ENCODE results near the gene GPR179.

Gene GPR179

GRCh38 chr17:38353668-38354067 is 9.9 kb upstream of the GPR179 start:
- no peak overlapping the region for H2AFZ ChIP-seq (ENCODE audit: low read depth, low read length)
- H3K4me3 ChIP-seq (ENCODE audit: low read length) = no peak overlapping the region
- peaks cover 36% of the 10 kb centered on the region for H3K4me1 ChIP-seq (ENCODE audit: insufficient read depth, low read length)
- H3K9me3 ChIP-seq (ENCODE audit: low read length) = no peaks in the 10 kb centered on the region
- H3K27me3 ChIP-seq (ENCODE audit: insufficient read depth, low read length) = no peaks in the 10 kb centered on the region
- no peaks in the 10 kb centered on the region for H3K36me3 ChIP-seq (ENCODE audit: insufficient read depth, low read length)

- peaks cover 36% of the 10 kb centered on the region for H3K4me1 ChIP-seq (ENCODE audit: insufficient read depth, low read length)
- H3K36me3 ChIP-seq (ENCODE audit: insufficient read depth, low read length) = no peaks in the 10 kb centered on the region
- peak overlapping the region; percentile 86 for H3K4me3 ChIP-seq (ENCODE audit: low read length)
- no peaks in the 10 kb centered on the region for H3K9me3 ChIP-seq (ENCODE audit: low read length)
- H3K27me3 ChIP-seq (ENCODE audit: insufficient read depth, low read length) = no peaks in the 10 kb centered on the region
- H2AFZ ChIP-seq (ENCODE audit: low read depth, low read length) = no peak overlapping the region
Observed at GRCh38 chr17:38353086-38353604, 9.4 kb upstream of the GPR179 start.

GRCh38 chr17:38352245-38353085 is 8.7 kb upstream of the GPR179 start:
- no peaks in the 10 kb centered on the region for H3K27me3 ChIP-seq (ENCODE audit: insufficient read depth, low read length)
- peaks cover 29% of the 10 kb centered on the region for H3K4me1 ChIP-seq (ENCODE audit: insufficient read depth, low read length)
- H3K4me3 ChIP-seq (ENCODE audit: low read length) = peak overlapping the region; percentile 86
- H2AFZ ChIP-seq (ENCODE audit: low read depth, low read length) = no peak overlapping the region
- no peaks in the 10 kb centered on the region for H3K36me3 ChIP-seq (ENCODE audit: insufficient read depth, low read length)
- H3K9me3 ChIP-seq (ENCODE audit: low read length) = no peaks in the 10 kb centered on the region

GRCh38 chr17:38351412-38352222 is 7.9 kb upstream of the GPR179 start, which contains the start of gene SOCS7:
SOCS7 (plus strand) TSS chr17:38351844; CDS start chr17:38352053, 209 bp downstream.
- peak within 1 kb of the TSS; percentile 65 for H2AFZ ChIP-seq (ENCODE audit: low read depth, low read length)
- H3K27me3 ChIP-seq (ENCODE audit: insufficient read depth, low read length) = no peaks in the 10 kb centered on the region
- H3K4me1 ChIP-seq (ENCODE audit: insufficient read depth, low read length) = peaks cover 28% of the 10 kb centered on the region
- no peaks in the 10 kb centered on the region for H3K36me3 ChIP-seq (ENCODE audit: insufficient read depth, low read length)
- H3K4me3 ChIP-seq (ENCODE audit: low read length) = peak within 1 kb of the TSS; percentile 86
- H3K9me3 ChIP-seq (ENCODE audit: low read length) = no peaks in the 10 kb centered on the region

DNA sequence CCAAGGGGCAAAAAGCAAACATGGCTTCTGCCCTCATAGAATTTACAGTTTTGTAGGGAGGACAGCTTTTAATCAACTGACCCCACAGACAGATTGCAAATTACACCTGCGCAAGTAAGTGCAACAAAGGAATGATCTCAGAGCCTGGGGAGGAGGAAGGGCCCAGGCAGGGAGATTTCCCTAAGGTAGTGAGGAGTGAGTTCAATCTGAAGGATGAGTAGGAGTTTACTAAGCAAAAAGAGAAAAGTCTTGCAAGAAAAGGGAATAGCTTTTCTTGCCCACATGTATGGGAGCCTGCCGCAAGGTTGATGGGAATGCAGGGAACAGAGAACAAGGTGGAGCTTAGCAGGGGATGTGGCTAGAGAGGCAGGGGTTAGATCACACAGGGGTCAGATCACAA is 6.3 kb upstream of the GPR179 start:
- H2AFZ ChIP-seq (ENCODE audit: low read depth, low read length) = no peak overlapping the region

GRCh38 chr17:38349097-38349730 is 5.5 kb upstream of the GPR179 start:
- no peaks in the 10 kb centered on the region for H3K27me3 ChIP-seq (ENCODE audit: insufficient read depth, low read length)
- no peak overlapping the region for H3K4me3 ChIP-seq (ENCODE audit: low read length)
- H3K4me1 ChIP-seq (ENCODE audit: insufficient read depth, low read length) = peaks cover 18% of the 10 kb centered on the region

More for the DNA sequence above, 6.3 kb upstream of the GPR179 start:
- Histone ChIP-seq H3K4me3 (ENCODE audit: low read length) (no peak overlapping the region), H3K4me1 (ENCODE audit: insufficient read depth, low read length) (peaks cover 26% of the 10 kb centered on the region), H3K27me3 (ENCODE audit: insufficient read depth, low read length) (no peaks in the 10 kb centered on the region), H3K36me3 (ENCODE audit: insufficient read depth, low read length) (no peaks in the 10 kb centered on the region), H3K9me3 (ENCODE audit: low read length) (no peaks in the 10 kb centered on the region)

GRCh38 chr17:38345743-38346142 is 2.0 kb upstream of the GPR179 start:
- H3K36me3 ChIP-seq (ENCODE audit: insufficient read depth, low read length) = no peaks in the 10 kb centered on the region
- peaks cover 10% of the 10 kb centered on the region for H3K4me1 ChIP-seq (ENCODE audit: insufficient read depth, low read length)
- no peaks in the 10 kb centered on the region for H3K9me3 ChIP-seq (ENCODE audit: low read length)
- no peak overlapping the region for H2AFZ ChIP-seq (ENCODE audit: low read depth, low read length)
- H3K4me3 ChIP-seq (ENCODE audit: low read length) = no peak overlapping the region
- no peaks in the 10 kb centered on the region for H3K27me3 ChIP-seq (ENCODE audit: insufficient read depth, low read length)

More at GRCh38 chr17:38349097-38349730, 5.5 kb upstream of the GPR179 start:
- H2AFZ ChIP-seq (ENCODE audit: low read depth, low read length) = no peak overlapping the region
- H3K9me3 ChIP-seq (ENCODE audit: low read length) = no peaks in the 10 kb centered on the region
- no peaks in the 10 kb centered on the region for H3K36me3 ChIP-seq (ENCODE audit: insufficient read depth, low read length)

GRCh38 chr17:38344420-38344745 is 627 bp upstream of the GPR179 start:
- no peaks in the 10 kb centered on the region for H3K27me3 ChIP-seq (ENCODE audit: insufficient read depth, low read length)
- H3K36me3 ChIP-seq (ENCODE audit: insufficient read depth, low read length) = no peaks in the 10 kb centered on the region
- H3K4me1 ChIP-seq (ENCODE audit: insufficient read depth, low read length) = peaks cover 7% of the 10 kb centered on the region
- H3K4me3 ChIP-seq (ENCODE audit: low read length) = no peak overlapping the region
- H3K9me3 ChIP-seq (ENCODE audit: low read length) = no peaks in the 10 kb centered on the region
- H2AFZ ChIP-seq (ENCODE audit: low read depth, low read length) = no peak overlapping the region

- H2AFZ ChIP-seq (ENCODE audit: low read depth, low read length) = no peak overlapping the region
- peaks cover under 1% of the 10 kb centered on the region for H3K27me3 ChIP-seq (ENCODE audit: insufficient read depth, low read length)
- H3K4me3 ChIP-seq (ENCODE audit: low read length) = no peak overlapping the region
- H3K4me1 ChIP-seq (ENCODE audit: insufficient read depth, low read length) = peaks cover 7% of the 10 kb centered on the region
- no peaks in the 10 kb centered on the region for H3K36me3 ChIP-seq (ENCODE audit: insufficient read depth, low read length)
- no peaks in the 10 kb centered on the region for H3K9me3 ChIP-seq (ENCODE audit: low read length)
Observed at GRCh38 chr17:38342886-38343607, 709 bp downstream of the GPR179 start.

- Histone ChIP-seq H3K4me1 (ENCODE audit: insufficient read depth, low read length) (peaks cover 7% of the 10 kb centered on the region), H3K36me3 (ENCODE audit: insufficient read depth, low read length) (no peaks in the 10 kb centered on the region), H2AFZ (ENCODE audit: low read depth, low read length) (no peak overlapping the region), H3K27me3 (ENCODE audit: insufficient read depth, low read length) (peaks cover 16% of the 10 kb centered on the region), H3K4me3 (ENCODE audit: low read length) (no peak overlapping the region), H3K9me3 (ENCODE audit: low read length) (no peaks in the 10 kb centered on the region)
Observed at GRCh38 chr17:38341035-38341721, 2.6 kb downstream of the GPR179 start.

- no peaks in the 10 kb centered on the region for H3K9me3 ChIP-seq (ENCODE audit: low read length)
- peaks cover 21% of the 10 kb centered on the region for H3K27me3 ChIP-seq (ENCODE audit: insufficient read depth, low read length)
- no peak overlapping the region for H2AFZ ChIP-seq (ENCODE audit: low read depth, low read length)
Observed at GRCh38 chr17:38339891-38340290, 3.9 kb downstream of the GPR179 start.

DNA sequence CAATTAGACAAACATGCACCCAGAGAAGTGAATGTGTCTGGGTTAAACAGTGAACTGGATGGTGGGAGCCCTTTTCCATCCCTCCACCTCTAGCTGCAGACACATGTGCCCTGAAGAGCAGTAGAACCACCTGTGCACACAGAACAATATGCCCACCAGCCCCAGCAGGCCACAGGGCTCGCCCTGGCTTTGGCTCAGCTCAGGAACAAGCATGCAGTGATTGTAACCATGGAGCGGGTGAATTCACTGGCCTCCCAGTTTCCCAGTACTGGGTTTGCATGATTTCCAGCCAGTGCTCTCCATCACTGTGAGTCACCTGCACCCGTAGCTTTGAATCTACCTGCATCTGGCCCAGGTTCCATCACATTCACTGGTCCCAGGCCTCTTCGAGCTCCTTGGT is 5.2 kb downstream of the GPR179 start:
- Histone ChIP-seq H3K4me3 (ENCODE audit: low read length) (no peak overlapping the region), H2AFZ (ENCODE audit: low read depth, low read length) (no peak overlapping the region), H3K4me1 (ENCODE audit: insufficient read depth, low read length) (peaks cover 7% of the 10 kb centered on the region), H3K27me3 (ENCODE audit: insufficient read depth, low read length) (peaks cover 30% of the 10 kb centered on the region), H3K9me3 (ENCODE audit: low read length) (no peaks in the 10 kb centered on the region), H3K36me3 (ENCODE audit: insufficient read depth, low read length) (no peaks in the 10 kb centered on the region)

More at GRCh38 chr17:38339891-38340290, 3.9 kb downstream of the GPR179 start:
- H3K4me1 ChIP-seq (ENCODE audit: insufficient read depth, low read length) = peaks cover 7% of the 10 kb centered on the region
- H3K4me3 ChIP-seq (ENCODE audit: low read length) = no peak overlapping the region
- H3K36me3 ChIP-seq (ENCODE audit: insufficient read depth, low read length) = no peaks in the 10 kb centered on the region
